Cardiac muscle cell (in vitro differentiated cells and primary cell): Measurements from ENCODE around the gene PAPPA2. TPM values are rescaled to one million over a fixed set of nuclear protein-coding genes. Genes with fewer than 3 reads are reported as not detected.

ENCODE experiments used
- DNase-seq, 2 donors: peaks; one replicate each; pipeline versions ENCODE4 v3.0.0 to v3.0.0-alpha.2; 2010 to 2017; ENCODE audit warnings: low read depth in 1 of 2, low spot score in 1 of 2
- H3K27ac ChIP-seq: fragments of 200-600 bp; sonication (generic); 2 replicates; pipeline ENCODE4 v1.5.1; 2016
- H3K27me3 ChIP-seq: fragments of 200-600 bp; sonication (generic); 2 replicates; pipeline ENCODE4 v1.6.0; 2016; ENCODE audit warnings: control low read depth
- H3K36me3 ChIP-seq: fragments of 200-600 bp; sonication (generic); 2 replicates; pipeline ENCODE4 v1.5.1; 2016; ENCODE audit warnings: control low read depth
- H3K4me1 ChIP-seq: fragments of 200-600 bp; sonication (generic); 2 replicates; pipeline ENCODE4 v1.8.1; 2017; ENCODE audit warnings: low read depth, mild to moderate bottlenecking, mixed run types
- H3K4me3 ChIP-seq: fragments of 200-600 bp; sonication (generic); 2 replicates; pipeline ENCODE4 v1.5.1; 2016; ENCODE audit warnings: mild to moderate bottlenecking
- H3K9me3 ChIP-seq: fragments of 200-600 bp; sonication (generic); 2 replicates; pipeline ENCODE4 v1.5.1; 2017; ENCODE audit warnings: low read depth, mild to moderate bottlenecking, control low read depth
- polyA plus RNA-seq: library from polyadenylated mRNA; unstranded; fragments of >200 nt; fragmentation: Nextera tagmentation; extraction: Ambion mirVana; gene quantifications from 2 replicates; pipeline ENCODE4 v1.2.1, GENCODE V29; 2016
- total RNA-seq: library from RNA; depleted of rRNA; stranded (reverse); fragments of >200 nt; gene quantifications from 2 replicates; pipeline ENCODE4 v1.2.3, GENCODE V29; 2016
- TF ChIP-seq, protein P1 (sequence below): IDR thresholded peaks from 2 replicates; pipeline ENCODE4 v1.5.1; 2012; ENCODE audit warnings: low read depth, mild to moderate bottlenecking, low read length

The PAPPA2 gene
- total and polyA plus RNA-seq, 2 experiments from 2014 or later, result 1.2 to 2.9 TPM

- TF ChIP-seq, protein P1, sequence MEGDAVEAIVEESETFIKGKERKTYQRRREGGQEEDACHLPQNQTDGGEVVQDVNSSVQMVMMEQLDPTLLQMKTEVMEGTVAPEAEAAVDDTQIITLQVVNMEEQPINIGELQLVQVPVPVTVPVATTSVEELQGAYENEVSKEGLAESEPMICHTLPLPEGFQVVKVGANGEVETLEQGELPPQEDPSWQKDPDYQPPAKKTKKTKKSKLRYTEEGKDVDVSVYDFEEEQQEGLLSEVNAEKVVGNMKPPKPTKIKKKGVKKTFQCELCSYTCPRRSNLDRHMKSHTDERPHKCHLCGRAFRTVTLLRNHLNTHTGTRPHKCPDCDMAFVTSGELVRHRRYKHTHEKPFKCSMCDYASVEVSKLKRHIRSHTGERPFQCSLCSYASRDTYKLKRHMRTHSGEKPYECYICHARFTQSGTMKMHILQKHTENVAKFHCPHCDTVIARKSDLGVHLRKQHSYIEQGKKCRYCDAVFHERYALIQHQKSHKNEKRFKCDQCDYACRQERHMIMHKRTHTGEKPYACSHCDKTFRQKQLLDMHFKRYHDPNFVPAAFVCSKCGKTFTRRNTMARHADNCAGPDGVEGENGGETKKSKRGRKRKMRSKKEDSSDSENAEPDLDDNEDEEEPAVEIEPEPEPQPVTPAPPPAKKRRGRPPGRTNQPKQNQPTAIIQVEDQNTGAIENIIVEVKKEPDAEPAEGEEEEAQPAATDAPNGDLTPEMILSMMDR, result no peak
- no peak for DNase-seq
- H3K4me3 ChIP-seq, result no peak overlapping the region
- H3K27me3 ChIP-seq, result no peaks in the 10 kb centered on the region
- no peaks in the 10 kb centered on the region for H3K36me3 ChIP-seq
- H3K4me1 ChIP-seq, result peaks cover 19% of the 10 kb centered on the region
- no peaks in the 10 kb centered on the region for H3K9me3 ChIP-seq
- H3K27ac ChIP-seq, result no peak overlapping the region
Observed at GRCh38 chr1:176796583-176796982, 333.6 kb downstream of the PAPPA2 start.

DNA sequence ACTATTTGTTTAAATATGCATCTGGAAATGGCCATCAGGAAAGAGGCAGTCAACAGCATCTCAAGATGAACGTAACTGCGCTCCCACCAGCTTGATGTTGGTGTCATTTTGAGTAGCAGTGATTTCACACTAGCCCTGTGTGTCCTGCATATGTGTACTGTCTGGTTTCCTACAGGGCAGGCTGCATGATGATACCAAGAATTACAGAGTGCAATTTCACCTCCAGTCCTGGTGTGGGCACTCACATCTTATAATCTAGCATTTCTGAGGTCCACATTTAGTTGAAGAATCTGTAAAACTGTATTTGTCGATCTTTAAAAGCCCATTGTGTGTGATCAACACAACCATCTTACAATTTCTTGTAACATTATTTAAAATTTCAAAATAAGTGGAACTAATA is 336.4 kb downstream of the PAPPA2 start:
- no peaks in the 10 kb centered on the region for H3K9me3 ChIP-seq
- TF ChIP-seq, protein P1, result no peak
- H3K4me3 ChIP-seq, result no peak overlapping the region
- H3K4me1 ChIP-seq, result peaks cover 46% of the 10 kb centered on the region
- no peaks in the 10 kb centered on the region for H3K36me3 ChIP-seq
- H3K27me3 ChIP-seq, result no peaks in the 10 kb centered on the region
- H3K27ac ChIP-seq, result no peak overlapping the region
- DNase-seq, result no peak

DNA sequence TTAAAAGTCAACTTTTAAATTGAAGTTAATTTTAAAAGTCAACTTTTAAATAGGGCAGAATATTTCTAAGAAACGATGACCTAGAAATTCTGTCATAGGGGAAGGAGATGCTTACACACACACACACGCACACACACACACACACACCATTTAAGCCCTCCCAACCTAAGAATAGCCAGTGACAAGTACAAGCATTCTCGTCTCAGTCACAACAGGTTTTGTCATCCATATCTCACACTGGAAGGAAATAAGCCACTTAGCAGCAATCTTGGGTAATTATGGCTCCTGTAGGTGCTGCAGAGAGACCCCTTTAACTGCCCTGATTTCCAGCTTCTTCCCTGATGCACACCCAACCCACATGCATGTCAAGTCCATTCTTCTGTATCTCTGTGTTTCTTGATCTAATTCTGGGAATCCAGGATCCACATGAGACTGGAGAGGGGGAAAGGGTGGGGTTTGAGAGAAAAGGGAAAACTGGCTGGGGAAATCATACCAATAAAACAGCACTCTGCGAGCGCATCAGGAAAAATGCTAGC is 338.1 kb downstream of the PAPPA2 start:
- TF ChIP-seq, protein P1, result no peak
- H3K4me3 ChIP-seq, result no peak overlapping the region
- DNase-seq, result peak in 1 of 2 donors; percentile 75
- no peaks in the 10 kb centered on the region for H3K36me3 ChIP-seq
- peaks cover 55% of the 10 kb centered on the region for H3K4me1 ChIP-seq
- no peaks in the 10 kb centered on the region for H3K27me3 ChIP-seq
- no peaks in the 10 kb centered on the region for H3K9me3 ChIP-seq
- H3K27ac ChIP-seq, result peak overlapping the region; percentile 94

- no peaks in the 10 kb centered on the region for H3K36me3 ChIP-seq
- H3K4me1 ChIP-seq, result peaks cover 55% of the 10 kb centered on the region
- TF ChIP-seq, protein P1, result no peak
- no peaks in the 10 kb centered on the region for H3K27me3 ChIP-seq
- peak in 1 of 2 donors; percentile 62 for DNase-seq
- no peaks in the 10 kb centered on the region for H3K9me3 ChIP-seq
- no peak overlapping the region for H3K4me3 ChIP-seq
- H3K27ac ChIP-seq, result peak overlapping the region; percentile 94
Observed at GRCh38 chr1:176801514-176802020, 338.6 kb downstream of the PAPPA2 start.

GRCh38 chr1:176802316-176802715 is 339.3 kb downstream of the PAPPA2 start:
- Histone ChIP-seq H3K27ac (peak overlapping the region; percentile 94), H3K36me3 (no peaks in the 10 kb centered on the region), H3K9me3 (no peaks in the 10 kb centered on the region), H3K4me1 (peaks cover 55% of the 10 kb centered on the region), H3K4me3 (no peak overlapping the region), H3K27me3 (no peaks in the 10 kb centered on the region)
- TF ChIP-seq, protein P1, result no peak
- no peak for DNase-seq
